DMS79 treated with DMSO at 0.1 percent for 48 hours (cell line): ENCODE results near the gene SYT3.
A peak's percentile ranks its signal among the peaks of the same experiment; 100 is the strongest.
"Not testable (repeated sequence)": the region's sequence is repeated elsewhere in the genome, so short reads cannot be mapped to it uniquely, and the experiment has no call there.

Experiments
- DNase-seq: peaks from one replicate; lab custom pipeline; 2025; lab: John Stamatoyannopoulos, UW

Gene SYT3

DNA sequence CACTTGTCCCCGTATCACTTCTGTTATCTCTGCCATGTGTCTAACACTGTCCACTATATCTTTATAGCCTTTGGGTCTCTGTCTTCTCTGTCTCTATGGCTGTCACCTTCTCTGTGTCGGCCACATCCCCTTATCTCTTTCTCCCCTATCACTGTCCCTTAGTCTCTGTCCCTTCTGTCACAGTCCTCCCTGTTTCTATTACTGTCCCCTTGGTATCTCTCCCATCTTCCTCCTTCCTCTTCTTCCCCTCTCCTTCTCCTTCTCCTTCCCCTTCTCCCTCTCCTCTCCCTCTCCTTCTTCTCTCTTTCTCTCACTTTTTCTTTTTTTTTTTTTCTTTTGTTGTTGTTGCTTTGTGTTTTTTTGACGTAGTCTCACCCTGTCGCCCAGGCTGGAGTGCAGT, 36.7 kb downstream of the SYT3 start:
- DNase-seq: no peak

DNA sequence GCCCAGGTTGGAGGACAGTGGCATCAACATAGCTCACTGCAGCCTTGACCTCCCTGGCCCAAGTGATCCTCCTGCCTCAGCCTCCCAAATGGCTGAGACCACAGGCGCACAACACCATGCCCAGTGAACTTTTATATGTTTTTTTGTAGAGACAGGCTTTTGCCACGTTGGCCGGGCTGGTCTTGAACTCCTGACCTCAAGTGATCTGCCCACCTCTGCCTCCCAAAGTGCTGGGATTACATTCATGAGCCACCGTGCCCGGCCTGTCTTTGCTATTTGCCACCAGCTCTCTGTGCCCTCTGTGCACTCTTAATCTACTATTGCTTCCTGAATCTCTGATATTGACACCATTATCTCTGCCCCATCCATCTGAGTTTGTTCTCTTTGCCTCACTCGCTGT, 37.2 kb downstream of the SYT3 start:
- DNase-seq: no peak

DNA sequence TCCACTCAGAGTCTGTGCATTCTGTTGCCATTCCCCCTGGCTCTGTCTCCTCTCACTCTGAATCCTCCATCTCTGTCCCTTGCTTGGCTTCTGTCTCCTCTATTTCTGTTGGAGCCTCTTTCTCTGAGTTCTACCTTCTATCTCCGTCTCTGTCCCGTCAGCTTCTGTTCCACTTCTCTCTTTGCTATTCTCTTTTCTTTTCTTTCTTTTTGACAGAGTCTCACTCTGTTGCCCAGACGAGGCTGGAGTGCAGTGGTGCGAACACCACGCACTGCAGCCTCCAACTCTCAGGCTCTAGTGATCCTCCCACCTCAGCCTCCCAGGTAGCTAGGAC, 37.6 kb downstream of the SYT3 start:
- no peak for DNase-seq

DNA sequence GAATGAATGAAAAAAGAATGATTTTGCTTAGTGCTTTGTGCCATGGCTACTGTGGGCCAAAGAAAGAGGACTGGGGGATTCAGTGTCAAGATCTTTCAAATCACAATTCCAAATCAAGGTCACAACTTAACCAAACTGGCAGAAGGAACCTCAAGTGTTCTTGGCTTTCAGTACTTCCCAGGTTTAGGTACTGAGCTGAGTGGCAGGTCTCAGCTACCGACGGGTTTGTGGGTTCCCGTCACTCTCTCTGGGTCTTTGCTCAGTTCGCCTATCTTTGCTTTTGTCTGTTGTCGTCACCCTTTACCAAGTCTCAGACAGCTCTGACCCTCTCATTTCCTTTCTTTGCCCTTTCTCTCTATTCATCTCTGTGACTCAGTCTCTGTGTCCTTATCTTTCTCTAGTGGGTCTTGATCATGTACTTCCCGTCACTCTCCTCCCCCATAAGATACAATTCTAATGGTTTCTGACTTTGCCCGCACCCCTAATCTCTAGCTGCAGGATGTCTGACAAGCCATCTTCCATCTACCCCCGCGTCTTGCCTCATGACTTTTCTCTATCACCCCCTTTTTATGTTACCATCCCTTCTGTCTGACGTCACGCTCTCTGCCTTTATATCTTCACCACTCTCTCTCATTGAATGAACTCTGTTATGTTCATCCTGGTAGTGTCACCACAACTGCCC, 38.1 kb downstream of the SYT3 start:
- DNase-seq: no peak

DNA sequence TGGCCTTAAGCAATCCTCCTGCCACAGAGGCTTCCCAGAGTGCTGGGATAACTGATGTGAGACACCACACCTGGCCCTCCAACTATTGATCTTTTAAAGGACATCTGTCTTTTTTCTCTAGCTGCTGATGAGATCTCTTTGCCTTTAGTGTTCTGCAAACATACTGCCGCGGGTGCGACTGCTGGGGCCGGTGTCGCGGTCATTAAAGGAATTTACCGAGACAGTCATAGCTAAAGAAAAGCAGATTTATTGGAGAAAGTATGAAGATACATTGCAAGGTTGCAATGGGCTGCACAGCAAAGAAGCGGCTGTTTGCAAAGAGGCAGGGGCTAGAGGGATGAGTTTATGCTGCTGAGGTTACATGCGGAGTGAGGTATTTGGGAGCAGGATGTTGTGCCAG, 40.3 kb downstream of the SYT3 start:
- no peak for DNase-seq

DNA sequence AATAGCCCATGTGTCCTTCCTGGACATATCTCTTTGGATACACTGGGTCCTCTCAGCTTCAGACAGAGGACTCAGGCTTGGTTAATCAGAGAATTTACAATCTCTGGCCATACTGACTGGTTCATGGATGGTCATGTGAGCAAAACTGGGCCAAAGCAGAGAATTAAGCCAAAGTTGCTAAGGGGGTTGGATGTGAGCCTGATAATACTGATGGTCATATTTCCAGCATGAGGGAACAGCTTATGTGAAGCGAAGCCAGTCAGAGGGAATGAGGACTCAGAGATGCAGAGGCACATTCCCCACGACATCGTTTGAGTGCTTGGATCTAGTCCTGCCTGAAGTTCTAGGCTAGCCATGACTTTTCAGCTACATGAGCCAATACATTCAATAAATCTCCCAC, 49.5 kb downstream of the SYT3 start:
- DNase-seq: no peak

DNA sequence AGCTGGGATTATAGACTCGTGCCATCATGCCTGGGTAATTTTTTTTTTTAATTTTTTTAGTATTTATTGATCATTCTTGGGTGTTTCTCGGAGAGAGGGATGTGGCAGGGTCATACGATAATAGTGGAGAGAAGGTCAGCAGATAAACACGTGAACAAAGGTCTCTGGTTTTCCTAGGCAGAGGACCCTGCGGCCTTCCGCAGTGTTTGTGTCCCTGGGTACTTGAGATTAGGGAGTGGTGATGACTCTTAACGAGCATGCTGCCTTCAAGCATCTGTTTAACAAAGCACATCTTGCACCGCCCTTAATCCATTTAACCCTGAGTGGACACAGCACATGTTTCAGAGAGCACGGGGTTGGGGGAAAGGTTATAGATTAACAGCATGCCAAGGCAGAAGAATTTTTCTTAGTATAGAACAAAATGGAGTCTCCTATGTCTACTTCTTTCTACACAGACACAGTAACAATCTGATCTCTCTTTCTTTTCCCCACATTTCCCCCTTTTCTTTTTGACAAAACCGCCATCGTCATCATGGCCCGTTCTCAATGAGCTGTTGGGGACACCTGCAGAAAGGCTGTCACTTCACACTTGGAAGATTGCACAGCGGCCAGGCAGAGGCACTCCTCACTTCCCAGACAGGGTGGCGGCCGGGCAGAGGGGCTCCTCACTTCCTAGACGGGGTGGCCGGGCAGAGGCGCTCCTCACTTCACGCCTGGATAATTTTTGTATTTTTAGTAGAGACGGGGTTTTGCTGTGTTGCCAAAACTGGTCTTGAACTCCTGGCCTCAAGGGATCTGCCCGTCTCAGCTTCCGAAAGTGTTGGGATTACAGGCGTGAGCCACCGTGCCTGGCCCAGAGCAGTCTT, 57.7 kb downstream of the SYT3 start:
- DNase-seq: not testable (repeated sequence)

DNA sequence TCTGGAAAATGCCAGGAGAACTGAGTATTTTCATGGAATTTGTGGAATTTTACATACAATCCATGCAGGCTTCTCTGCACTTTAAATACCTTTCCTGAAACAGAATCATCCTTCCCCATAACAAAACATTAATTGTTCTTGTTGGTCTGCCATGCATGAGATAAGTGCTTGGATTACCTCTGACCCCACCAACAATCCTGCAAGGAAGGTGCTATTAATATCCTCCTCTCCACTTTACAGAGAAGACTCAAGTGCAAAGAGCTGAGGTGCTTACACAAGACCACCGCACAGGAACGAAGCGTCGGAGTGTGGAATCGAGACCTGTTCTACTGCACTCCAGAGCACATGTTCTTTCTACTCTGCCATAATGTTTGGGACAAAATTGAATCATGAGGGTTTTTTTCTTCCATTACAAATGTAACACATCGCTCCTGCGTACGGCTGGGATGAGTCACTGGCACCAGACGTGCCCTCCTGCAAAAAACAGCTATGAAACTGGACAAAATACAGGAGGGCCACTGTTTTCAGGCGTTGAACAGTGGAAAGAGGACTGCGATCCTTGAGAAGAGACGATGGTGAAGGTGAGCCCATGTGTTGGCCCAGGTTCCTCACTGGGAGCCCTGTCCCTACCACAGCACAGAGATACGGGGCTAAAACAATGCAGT, 58.6 kb downstream of the SYT3 start:
- peak; percentile 25 for DNase-seq

DNA sequence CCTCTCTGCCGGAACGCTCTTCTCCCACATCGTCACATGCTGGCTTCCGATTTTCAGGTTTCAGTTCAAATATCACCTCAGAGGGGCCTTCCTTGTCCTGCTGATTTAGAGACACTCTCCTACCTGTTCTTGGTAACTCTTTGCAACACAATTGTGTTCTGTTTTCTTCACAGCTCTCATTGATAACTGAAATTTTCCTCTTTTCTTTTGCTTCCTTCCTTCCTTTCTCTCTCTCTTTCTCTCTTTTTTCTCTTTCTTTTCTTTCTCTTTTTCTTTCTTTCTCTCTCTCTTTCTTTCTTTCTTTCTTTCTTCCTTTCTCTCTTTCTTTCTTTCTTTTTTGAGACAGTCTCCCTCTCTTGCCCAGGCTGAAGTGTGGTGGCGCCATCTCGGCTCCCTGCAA, 59.4 kb downstream of the SYT3 start:
- no peak for DNase-seq

DNA sequence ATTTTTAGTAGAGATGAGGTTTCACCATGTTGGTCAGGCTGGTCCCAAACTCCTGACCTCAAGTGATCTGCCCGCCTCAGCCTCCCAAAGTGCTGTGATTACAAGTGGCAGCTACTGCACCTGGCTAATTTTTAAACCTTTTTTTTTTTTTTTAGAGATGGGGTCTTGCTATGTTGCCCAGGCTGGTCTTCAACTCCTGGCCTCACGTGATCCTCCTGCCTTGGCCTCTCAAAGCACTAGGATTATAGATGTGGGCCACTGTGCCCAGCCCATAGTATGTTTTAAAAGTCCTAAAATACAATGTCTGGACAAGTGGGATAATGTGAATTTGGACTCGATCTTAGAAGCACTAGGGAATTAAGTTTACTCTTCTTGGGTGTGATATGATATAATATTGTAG, 62.9 kb downstream of the SYT3 start:
- not testable (repeated sequence) for DNase-seq

DNA sequence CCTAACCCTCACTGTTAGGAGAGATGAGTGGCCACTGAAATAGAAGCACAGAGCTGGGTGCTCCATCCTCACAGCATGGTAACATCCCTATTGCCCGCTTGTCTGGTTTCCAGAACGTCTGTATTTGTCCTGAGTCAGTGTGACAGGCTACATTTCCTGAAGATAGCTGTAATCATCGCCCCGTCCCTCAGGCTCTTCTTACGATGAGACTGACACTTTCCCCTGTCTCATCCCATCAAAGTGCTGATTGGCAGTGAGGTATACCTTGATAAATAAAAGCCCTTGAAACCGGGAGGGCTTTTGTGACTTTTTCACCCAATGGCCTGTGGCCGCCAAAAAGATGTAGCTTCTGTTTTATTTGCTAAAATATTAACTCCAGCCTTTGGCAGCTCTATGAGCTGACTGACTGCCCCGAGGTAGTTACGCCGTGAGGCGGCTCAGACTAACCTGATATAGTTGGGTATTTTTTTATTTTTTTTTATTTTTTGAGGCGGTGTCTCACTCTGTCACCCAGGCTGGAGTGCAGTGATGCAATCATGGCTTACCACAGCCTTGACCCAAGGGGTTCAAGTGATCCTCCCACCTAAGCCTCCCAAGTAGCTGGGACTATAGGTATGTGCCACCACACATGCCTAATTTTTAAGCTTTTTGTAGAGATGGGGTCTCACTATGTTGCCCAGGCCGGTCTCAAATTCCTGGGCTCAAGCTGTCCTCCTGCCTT, 65.8 kb downstream of the SYT3 start:
- DNase-seq: no peak
